Stimulated activated CD8-positive, alpha-beta memory T cell treated with anti-CD3 and anti-CD28 coated beads, Interleukin-4, amount 100 ng/mL, for 24 hours (primary cell): ENCODE measurements around the gene MOSPD2.

Experiments used
- DNase-seq: peaks from one replicate; pipeline ENCODE4 v3.0.0-alpha.2; 2020; ENCODE audit warnings: low read depth

Gene MOSPD2

DNA sequence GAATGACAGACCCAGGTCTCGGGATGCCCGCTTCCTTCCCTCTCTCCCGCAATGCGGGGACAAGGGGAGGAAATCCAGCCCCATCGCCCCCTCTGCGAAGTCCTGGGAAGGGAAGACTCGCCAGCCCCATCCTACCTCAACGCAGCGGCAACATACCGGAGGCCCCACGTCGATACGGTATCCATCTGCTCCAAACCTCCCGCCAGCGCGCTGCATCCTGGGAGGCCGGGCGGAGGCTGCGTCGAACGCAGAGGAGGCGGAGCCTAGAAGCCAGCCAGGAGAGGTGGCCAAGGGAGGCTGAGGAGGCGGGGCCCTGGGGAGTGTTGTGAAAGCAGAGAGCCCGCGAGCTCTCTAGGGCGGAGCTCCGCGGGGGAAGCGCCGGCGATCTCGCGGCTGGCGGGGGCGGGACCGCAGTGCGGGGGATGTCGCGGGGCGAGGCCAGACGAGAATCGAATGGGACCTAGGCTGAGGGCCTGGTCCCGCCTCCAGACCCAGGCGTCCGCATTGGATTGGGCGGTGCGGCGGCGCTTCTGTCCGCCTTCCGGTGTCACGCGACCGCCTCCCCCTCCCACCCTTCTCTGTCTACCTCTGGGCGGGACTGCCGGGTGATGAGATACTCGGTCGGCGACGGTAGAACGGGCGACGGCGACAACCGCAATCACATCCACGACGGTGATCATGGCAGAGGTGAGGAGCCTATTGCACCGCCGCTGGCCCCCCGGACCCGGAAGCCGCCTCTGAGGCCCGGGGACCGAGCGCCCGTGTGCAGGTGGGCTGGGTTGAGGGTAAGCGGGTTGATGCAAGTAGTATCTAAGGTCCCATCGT lies at the start of gene MOSPD2, which contains the start of gene FANCB:
Gene MOSPD2 (plus strand): TSS at position 571 of the 825 bp plus-strand sequence. CDS start 108 bp downstream, at position 679.
Gene FANCB (minus strand): TSS at position 219 of the 825 bp plus-strand sequence. CDS start 7,559 bp downstream, outside the sequence.
- DNase-seq: peak; percentile 89

GRCh38 chrX:14825851-14826250 lies 47.4 kb upstream of the MOSPD2 start:
- no peak for DNase-seq

DNA sequence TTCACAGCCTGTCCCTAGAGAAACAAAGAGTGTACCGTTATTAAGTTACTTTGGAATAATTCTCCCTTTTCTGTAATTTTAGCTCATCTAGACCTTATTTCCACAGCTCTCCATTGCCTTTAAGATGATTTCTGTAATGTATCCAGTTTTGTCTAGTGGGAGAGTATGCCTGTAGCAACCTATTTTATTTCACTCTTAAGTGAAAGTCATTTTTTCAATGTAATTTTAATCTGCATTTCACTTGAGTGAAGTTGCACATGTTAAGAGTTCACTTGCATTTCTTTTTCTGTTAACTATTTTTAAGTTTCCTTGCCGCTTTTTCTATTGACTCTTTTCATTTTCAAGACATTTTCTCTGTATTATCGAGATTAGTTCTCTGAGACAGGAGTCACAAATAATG lies 46.9 kb upstream of the MOSPD2 start:
- DNase-seq: no peak

DNA sequence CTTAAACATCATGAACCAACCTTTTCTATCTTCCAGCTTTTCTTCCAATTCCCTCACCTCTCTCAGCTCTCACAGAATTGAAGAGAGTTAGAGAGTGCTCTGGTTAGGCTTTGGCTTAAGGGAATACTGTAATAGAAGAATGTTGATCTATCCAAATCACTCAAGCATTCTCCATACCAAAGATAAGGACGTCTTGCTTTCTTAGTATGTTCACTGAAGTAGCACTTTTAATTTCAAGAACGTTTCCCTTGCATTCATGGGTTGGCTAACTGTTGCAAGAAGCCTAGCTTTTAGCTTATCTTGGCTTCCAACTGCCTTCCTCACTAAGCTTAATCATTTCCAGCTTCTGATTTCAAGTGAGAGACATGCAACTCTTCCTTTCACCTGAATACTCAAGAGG lies 43.6 kb upstream of the MOSPD2 start:
- no peak for DNase-seq

GRCh38 chrX:14832151-14832550 lies 41.1 kb upstream of the MOSPD2 start:
- no peak for DNase-seq

GRCh38 chrX:14832586-14832985 lies 40.6 kb upstream of the MOSPD2 start:
- DNase-seq: no peak

DNA sequence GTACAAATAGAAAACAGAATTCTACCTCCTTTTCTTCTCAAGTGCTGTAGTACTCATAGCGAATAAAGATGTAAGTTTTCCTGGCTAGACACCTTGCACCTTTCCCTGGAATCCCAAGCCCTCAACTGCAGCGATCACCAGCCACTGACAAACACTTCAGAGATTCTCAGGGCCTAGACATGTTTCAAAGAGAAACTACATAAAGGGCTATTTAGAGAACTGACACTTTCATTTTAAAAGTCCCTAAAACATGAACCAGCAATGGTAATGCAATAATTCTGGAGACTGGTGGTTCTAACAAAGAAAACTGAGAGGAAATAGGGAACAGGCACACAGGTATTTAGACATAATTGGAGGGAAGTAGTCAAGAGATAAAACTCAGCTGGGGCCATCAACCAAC lies 36.1 kb upstream of the MOSPD2 start:
- DNase-seq: no peak

GRCh38 chrX:14843666-14844065 lies 29.6 kb upstream of the MOSPD2 start:
- no peak for DNase-seq

DNA sequence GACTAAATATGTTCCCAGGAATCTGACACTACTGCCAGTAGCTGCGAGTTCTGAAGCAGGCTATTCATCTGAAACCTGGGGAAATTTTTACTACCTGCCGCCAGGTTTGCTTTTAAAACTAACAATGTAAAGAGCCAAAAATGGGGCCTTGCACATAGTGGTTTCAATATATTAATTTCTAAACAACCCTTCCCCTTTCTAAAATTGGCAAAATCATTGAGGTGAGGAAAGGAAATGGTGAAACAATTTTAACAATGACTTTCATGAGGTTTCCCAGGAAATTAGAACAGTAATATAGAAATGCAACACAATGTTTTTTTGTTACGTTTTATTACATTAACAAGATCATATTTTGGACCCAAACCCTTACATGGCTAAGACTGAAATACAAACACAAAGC lies 21.7 kb upstream of the MOSPD2 start:
- no peak for DNase-seq

GRCh38 chrX:14864631-14865030 lies 8.6 kb upstream of the MOSPD2 start:
- DNase-seq: no peak

GRCh38 chrX:14865201-14865600 lies 8.0 kb upstream of the MOSPD2 start:
- DNase-seq: no peak

- DNase-seq: no peak
Measured at GRCh38 chrX:14871767-14872166, 1.5 kb upstream of the MOSPD2 start.

DNA sequence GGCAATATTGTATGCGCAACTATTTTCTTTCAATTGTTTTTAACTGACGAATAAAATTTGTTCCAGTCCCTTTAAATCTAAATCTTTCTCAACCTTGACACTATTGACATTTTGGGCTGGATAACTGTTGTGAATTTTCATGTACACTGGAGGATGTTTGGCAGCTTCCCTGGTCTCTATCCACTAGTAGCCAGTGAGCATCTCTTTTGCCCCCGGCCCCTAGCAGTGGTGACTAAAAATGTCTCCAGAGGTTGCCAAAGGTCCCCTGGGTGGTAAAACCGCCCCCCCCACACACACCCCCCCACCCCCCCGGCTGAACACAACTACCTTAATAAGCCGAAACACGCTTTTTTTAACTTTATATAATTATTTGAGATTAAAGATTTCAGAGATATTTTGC lies 866 bp upstream of the MOSPD2 start:
- DNase-seq: no peak

GRCh38 chrX:14873676-14874049 lies 442 bp downstream of the MOSPD2 start:
- no peak for DNase-seq

- DNase-seq: no peak
Measured at GRCh38 chrX:14875624-14876023, 2.4 kb downstream of the MOSPD2 start.

DNA sequence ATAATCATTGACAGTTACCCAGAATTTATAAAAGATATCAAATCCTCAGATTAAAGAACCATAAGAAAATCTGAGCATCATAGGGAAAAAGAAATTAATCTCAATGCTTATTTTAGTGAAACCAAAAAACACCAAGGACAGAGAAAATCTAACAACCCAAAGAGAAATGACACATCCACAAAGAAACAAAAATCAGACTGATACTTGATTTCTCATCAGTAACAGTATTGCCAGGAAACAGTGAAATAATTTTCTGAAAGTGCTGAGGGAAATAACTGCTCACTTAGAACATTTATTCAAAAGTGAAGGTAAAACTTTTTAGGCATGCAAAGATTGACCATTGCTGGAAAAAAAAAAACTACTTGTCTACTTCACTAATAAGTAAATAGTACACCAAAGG lies 10.6 kb downstream of the MOSPD2 start:
- DNase-seq: no peak

DNA sequence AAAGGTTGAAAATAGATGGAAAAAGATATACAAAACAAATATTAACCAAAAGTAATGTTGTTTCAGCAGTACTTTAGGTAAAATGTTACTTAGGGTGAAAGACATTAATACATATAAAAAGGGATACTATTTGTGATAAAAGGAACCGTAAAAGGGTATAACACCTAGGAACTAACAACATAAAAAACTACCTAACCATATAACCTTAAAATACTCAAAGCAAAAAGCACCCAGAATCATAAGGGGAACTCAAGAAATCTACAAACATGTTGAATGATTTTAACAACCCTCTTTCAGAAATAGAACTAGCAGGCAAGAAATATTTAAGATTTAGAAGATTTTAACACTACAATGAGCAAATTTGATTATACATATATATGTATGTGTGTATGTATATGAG lies 11.5 kb downstream of the MOSPD2 start:
- DNase-seq: no peak

DNA sequence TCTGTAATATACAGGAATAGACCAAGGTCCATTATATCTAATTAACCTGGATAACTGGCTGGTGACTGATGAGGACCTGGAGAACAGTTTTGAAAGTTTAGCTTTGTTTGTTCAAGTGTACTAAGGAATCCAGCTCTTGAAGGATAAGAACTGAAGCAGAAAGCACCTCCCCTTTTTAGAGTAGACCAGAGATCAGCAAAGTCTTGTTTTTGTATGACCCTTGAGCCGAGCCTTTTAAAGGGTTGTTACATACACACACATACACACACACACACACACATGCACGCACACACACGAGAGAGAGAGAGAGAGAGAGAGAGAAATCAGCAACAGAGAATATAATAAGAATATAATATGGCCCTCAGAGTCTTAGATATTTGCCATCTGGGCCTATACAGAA lies 13.0 kb downstream of the MOSPD2 start:
- DNase-seq: no peak

- DNase-seq: no peak
Measured at GRCh38 chrX:14896273-14896672, 23.1 kb downstream of the MOSPD2 start.

- DNase-seq: no peak
Measured at GRCh38 chrX:14897042-14897441, 23.8 kb downstream of the MOSPD2 start.

DNA sequence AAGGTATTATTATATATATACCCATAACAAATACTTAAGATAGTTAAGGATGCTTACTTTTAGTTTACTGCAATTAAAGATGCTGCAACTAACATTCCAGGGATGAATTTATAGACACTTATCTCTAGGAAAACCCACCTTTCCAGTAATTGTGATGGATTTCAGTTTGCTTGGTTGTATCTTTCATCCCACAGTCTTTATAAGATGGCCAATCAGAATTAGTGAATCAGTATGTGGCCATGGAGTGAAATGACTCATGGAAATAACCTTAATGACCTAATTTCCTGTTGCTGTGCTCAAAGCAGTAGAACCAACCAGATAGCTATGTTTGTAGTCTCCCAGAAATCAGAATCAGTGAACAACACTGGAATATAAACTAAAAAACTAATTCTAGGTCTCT lies 26.4 kb downstream of the MOSPD2 start:
- DNase-seq: no peak

GRCh38 chrX:14902537-14902936 lies 29.3 kb downstream of the MOSPD2 start:
- no peak for DNase-seq

- DNase-seq: no peak
Measured at GRCh38 chrX:14903891-14904290, 30.7 kb downstream of the MOSPD2 start.

GRCh38 chrX:14913241-14913640 lies 40.0 kb downstream of the MOSPD2 start:
- no peak for DNase-seq
